Adipocyte (in vitro differentiated cells): ENCODE data around the gene CFAP70.

Source experiments
- DNase-seq: peaks from one replicate; pipeline ENCODE4 v3.0.0-alpha.2; 2015; ENCODE audit warnings: low read depth
- H3K27me3 ChIP-seq: replicated peaks from 2 replicates; pipeline ENCODE4 v1.7.0; 2013; ENCODE audit warnings: mild to moderate bottlenecking, low read length, moderate library complexity; ENCODE audit not compliant: control insufficient read depth, insufficient read depth
- H3K36me3 ChIP-seq: 2 replicates; pipeline ENCODE4 v1.7.0; 2013; ENCODE audit warnings: low read length, mild to moderate bottlenecking, moderate library complexity; ENCODE audit not compliant: control insufficient read depth, insufficient read depth, severe bottlenecking
- H3K4me1 ChIP-seq: 2 replicates; pipeline ENCODE4 v1.7.0; 2013; ENCODE audit warnings: mild to moderate bottlenecking, low read length, moderate library complexity; ENCODE audit not compliant: control insufficient read depth, insufficient read depth
- H3K4me3 ChIP-seq: 2 replicates; pipeline ENCODE4 v1.7.0; 2013; ENCODE audit warnings: mild to moderate bottlenecking, low read length, moderate library complexity
- H3K9ac ChIP-seq: 2 replicates; pipeline ENCODE4 v1.7.0; 2013; ENCODE audit warnings: mild to moderate bottlenecking, low read length, moderate library complexity
- H3K9me3 ChIP-seq: 2 replicates; pipeline ENCODE4 v1.7.0; 2013; ENCODE audit warnings: mild to moderate bottlenecking, low read length, moderate library complexity; ENCODE audit not compliant: control insufficient read depth

CFAP70 gene

GRCh38 chr10:73232887-73233286, 125.8 kb downstream of the CFAP70 start:
- Histone ChIP-seq H3K36me3 (peaks cover 31% of the 10 kb centered on the region), H3K4me1 (peaks cover 6% of the 10 kb centered on the region), H3K27me3 (no peaks in the 10 kb centered on the region), H3K9ac (no peak overlapping the region), H3K4me3 (no peak overlapping the region), H3K9me3 (no peaks in the 10 kb centered on the region)
- no peak for DNase-seq

GRCh38 chr10:73229567-73229966, 129.1 kb downstream of the CFAP70 start:
- peaks cover 6% of the 10 kb centered on the region for H3K4me1 ChIP-seq
- peaks cover 25% of the 10 kb centered on the region for H3K36me3 ChIP-seq
- no peaks in the 10 kb centered on the region for H3K9me3 ChIP-seq
- DNase-seq: no peak
- no peak overlapping the region for H3K4me3 ChIP-seq
- no peak overlapping the region for H3K9ac ChIP-seq
- no peaks in the 10 kb centered on the region for H3K27me3 ChIP-seq

DNA sequence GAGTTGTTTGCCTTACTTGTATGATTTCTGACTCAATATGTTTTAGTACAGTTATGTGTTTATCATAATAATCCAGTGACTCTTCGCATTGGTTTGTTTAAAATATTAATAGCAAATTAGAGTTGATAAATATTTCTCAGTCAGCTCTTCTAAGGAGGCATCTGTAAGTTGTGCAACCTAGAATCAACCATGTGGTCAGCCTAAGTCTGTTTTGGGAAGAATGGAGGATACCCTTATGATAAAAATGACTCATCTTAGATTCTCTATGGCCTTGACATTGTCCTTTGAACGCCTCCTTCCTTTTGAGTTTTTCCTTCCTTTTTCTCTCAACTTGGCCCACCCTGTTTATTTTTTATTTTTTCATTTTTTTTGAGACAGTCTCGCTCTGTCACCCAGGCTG, 130.4 kb downstream of the CFAP70 start:
- Histone ChIP-seq H3K36me3 (peaks cover 19% of the 10 kb centered on the region), H3K27me3 (no peaks in the 10 kb centered on the region), H3K4me3 (no peak overlapping the region), H3K9ac (no peak overlapping the region), H3K4me1 (peaks cover 10% of the 10 kb centered on the region), H3K9me3 (no peaks in the 10 kb centered on the region)
- no peak for DNase-seq

DNA sequence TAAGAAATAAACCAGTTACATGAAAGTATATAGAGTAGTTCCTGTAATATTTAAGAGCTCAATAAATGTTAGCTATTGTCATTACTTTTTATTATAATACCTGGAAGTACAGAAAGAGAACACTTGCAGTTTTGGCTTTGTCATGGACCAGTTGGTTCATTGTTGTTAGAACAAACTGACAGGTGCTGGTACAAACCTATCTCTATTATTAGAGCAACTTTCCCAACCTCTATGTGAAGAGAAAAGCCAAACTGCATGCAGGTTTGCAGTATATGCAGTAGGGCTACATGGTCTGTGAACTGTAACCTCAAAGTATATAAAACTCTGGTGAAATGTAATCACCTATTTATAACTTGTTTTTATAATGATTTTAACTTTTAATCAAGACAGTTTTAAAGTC, 132.0 kb downstream of the CFAP70 start:
- Histone ChIP-seq H3K36me3 (peaks cover 19% of the 10 kb centered on the region), H3K4me1 (peaks cover 10% of the 10 kb centered on the region), H3K9ac (no peak overlapping the region), H3K27me3 (no peaks in the 10 kb centered on the region), H3K4me3 (no peak overlapping the region), H3K9me3 (no peaks in the 10 kb centered on the region)
- no peak for DNase-seq

DNA sequence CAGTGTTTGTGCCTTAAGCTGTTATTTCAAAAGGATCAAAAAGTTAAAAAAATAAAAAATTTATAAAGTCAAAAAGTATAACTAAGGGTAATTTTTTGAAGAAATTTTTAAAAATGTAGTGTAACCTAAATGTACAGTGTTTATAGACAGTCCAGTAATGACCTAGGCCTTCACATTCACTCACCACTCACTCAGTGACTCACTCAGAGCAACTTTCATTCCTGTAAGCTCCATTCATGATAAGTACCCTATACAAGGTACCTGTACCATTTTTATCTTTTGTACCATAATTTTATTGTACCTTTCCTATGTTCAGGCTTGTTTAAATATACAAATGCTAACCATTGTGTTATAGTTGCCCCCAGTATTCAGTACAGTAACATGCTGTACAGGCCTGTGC, 133.1 kb downstream of the CFAP70 start:
- Histone ChIP-seq H3K27me3 (no peaks in the 10 kb centered on the region), H3K36me3 (peaks cover 12% of the 10 kb centered on the region), H3K9ac (no peak overlapping the region), H3K4me3 (no peak overlapping the region), H3K4me1 (peaks cover 10% of the 10 kb centered on the region), H3K9me3 (no peaks in the 10 kb centered on the region)
- no peak for DNase-seq

DNA sequence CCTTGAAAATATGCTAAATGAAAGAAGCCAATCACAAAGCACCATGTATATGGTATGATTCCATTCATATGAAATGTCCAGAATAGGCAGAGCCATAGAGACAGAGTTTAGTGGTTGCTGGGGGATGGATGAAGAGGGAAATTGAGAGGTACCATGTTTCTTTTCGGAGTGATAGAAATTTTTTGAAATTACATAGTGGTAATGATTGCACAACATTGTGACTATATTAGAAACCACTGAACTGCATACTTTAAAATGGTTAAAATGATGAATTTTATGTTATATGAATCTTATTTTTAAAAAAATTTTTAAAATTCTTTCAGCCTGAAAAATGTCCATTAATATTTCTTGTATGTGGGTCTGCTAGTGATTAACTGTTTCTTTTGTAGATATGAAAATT, 137.7 kb downstream of the CFAP70 start:
- no peak for DNase-seq
- no peak overlapping the region for H3K4me3 ChIP-seq

DNA sequence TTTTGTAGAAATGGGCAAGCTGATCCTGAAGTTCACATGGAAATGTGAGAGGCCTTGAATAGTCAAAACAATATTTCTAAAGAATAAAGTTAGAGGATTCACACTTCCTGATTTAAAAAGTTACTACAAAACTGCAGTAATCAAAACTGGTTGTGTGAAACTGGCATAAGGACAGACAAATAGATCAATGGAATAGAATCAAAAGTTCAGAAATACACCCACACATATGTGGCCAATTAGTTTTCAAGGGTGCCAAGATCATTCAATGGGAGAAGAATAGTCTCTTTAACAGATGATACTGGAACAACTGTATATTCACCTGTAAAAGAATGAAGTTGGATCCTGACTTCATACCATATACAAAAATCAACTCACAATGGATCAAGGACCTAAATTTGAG, 139.3 kb downstream of the CFAP70 start:
- H3K27me3 ChIP-seq: no peaks in the 10 kb centered on the region
- no peak overlapping the region for H3K4me3 ChIP-seq
- peaks cover 8% of the 10 kb centered on the region for H3K4me1 ChIP-seq
- no peaks in the 10 kb centered on the region for H3K9me3 ChIP-seq
- peaks cover 14% of the 10 kb centered on the region for H3K36me3 ChIP-seq
- H3K9ac ChIP-seq: no peak overlapping the region
- no peak for DNase-seq

More for the DNA sequence above, 137.7 kb downstream of the CFAP70 start:
- H3K36me3 ChIP-seq: peaks cover 14% of the 10 kb centered on the region
- H3K9ac ChIP-seq: no peak overlapping the region
- H3K27me3 ChIP-seq: no peaks in the 10 kb centered on the region
- H3K9me3 ChIP-seq: no peaks in the 10 kb centered on the region
- peaks cover 8% of the 10 kb centered on the region for H3K4me1 ChIP-seq

DNA sequence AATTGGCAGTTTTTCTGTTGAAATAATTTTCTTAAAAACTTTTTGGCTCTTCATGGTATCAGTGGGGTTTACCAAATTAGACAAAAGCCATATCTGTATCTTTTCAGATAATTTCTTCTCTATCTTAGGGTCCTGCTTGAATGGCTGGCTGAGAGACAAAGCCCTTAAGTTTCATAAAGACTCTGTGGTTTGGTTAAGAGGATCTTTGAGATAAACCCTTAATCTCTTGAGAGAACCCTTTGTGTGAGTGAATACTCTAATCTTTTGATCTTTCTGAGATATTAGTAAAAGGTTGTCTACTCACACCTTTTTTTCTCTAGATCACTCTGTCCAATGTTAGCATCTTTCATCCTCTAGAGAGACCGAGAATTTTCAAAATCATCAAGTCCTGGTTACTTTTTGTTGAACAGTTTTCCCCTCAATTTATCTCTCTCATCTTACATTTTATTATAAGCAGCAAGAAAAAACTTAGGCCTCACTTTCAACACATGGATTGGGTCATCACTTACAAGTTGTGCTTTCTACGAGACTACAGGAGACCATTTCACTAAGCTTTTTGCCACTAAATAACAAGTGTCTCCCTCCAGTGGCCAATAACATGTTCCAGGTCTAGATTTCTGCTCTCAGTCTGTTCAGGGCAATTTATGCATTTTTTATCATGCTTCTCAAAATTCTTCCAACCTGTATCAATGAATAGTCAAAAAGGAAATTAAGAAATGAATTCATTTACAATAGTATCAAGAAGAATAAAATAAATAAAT, 140.1 kb downstream of the CFAP70 start:
- Histone ChIP-seq H3K36me3 (peaks cover 14% of the 10 kb centered on the region), H3K27me3 (no peaks in the 10 kb centered on the region), H3K4me3 (no peak overlapping the region), H3K9me3 (no peaks in the 10 kb centered on the region), H3K9ac (no peak overlapping the region), H3K4me1 (peaks cover 3% of the 10 kb centered on the region)
- peak; percentile 14 for DNase-seq

DNA sequence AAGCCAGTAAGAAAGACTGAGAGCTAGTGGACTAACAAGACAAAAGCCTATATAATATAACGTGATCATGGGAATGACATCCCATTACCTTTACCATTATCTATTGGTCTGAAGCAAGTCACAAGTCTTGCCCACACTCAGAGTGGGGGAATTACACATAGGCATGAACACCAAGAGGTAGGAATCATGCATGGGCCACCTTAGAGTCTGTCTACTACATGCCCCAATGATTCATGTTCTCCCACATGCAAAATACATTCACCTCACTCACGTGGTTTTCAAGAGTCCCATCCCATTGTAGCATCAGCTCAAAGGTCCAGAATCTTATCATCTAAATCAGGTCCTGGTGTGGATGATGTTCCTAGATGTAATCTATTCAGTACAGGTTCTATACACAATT, 141.0 kb downstream of the CFAP70 start:
- H3K9ac ChIP-seq: no peak overlapping the region
- H3K9me3 ChIP-seq: no peaks in the 10 kb centered on the region
- peaks cover 3% of the 10 kb centered on the region for H3K4me1 ChIP-seq
- peaks cover 14% of the 10 kb centered on the region for H3K36me3 ChIP-seq
- H3K27me3 ChIP-seq: no peaks in the 10 kb centered on the region
- no peak overlapping the region for H3K4me3 ChIP-seq
- DNase-seq: no peak

- Histone ChIP-seq H3K4me1 (peaks cover 3% of the 10 kb centered on the region), H3K4me3 (no peak overlapping the region), H3K9ac (no peak overlapping the region), H3K27me3 (no peaks in the 10 kb centered on the region), H3K9me3 (no peaks in the 10 kb centered on the region), H3K36me3 (peaks cover 14% of the 10 kb centered on the region)
- DNase-seq: no peak
Observed at GRCh38 chr10:73215749-73216148, 142.9 kb downstream of the CFAP70 start.

DNA sequence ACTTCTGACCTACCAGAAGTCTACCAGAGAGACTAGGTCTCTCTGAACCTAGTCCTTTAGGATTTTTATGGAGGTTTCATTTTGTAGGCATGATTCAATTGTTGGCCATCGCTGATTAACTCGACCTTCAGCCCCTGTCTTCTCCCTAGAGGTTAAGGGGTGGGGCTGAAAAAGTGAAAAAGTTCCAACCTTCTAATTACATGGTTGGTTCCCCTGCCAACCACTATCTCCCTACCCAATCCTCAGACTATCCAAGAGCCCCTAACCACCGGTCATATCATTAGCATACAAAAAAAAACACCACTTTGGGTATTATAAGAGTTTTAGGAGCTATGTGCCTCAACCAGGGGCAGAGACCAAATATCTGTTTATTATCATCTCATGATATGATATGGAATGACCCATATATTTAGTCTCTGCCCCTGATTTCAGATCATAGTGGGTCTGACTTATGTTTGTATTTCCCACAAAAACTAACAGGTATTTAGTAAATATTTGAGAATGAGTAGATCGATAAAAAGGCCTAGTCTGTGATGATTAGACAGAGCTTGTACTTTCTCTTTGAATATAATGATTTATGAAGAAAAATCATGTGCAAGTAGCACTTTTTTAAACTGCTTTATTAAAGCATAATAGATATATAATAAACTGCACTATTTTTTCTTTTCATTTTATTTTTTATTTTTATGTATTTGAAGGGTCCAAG, 147.4 kb downstream of the CFAP70 start:
- Histone ChIP-seq H3K4me1 (peaks cover 10% of the 10 kb centered on the region), H3K9ac (no peak overlapping the region), H3K36me3 (peaks cover 8% of the 10 kb centered on the region), H3K27me3 (no peaks in the 10 kb centered on the region), H3K4me3 (no peak overlapping the region), H3K9me3 (no peaks in the 10 kb centered on the region)
- DNase-seq: no peak
